Left renal cortex interstitium (tissue), 4 donors: ENCODE results near the gene PIBF1. TPM values are rescaled to one million over a fixed set of nuclear protein-coding genes. Genes with fewer than 3 reads are reported as not detected.
"Not testable (repeated sequence)": the region's sequence is repeated elsewhere in the genome, so short reads cannot be mapped to it uniquely, and the experiment has no call there.

ENCODE experiments used
- DNase-seq, 4 donors: peaks; one replicate each; pipeline ENCODE4 v3.0.0-alpha.2; 2013; ENCODE audit warnings: low read depth in 4 of 4, low spot score in 2 of 4, missing footprints in 1 of 4
- polyA plus RNA-seq, 4 donors: library from polyadenylated mRNA; unstranded; fragments of 120-200 nt; gene quantifications; one replicate each; pipeline ENCODE4 v1.2.1, GENCODE V29; 2013; ENCODE audit not compliant: insufficient read length in 4 of 4

Gene PIBF1
- polyA plus RNA-seq, 4 donors = 36.4 to 46.4 (median 38.6) TPM

GRCh38 chr13:72901546-72901945, 119.6 kb downstream of the PIBF1 start:
- DNase-seq = not testable (repeated sequence)

DNA sequence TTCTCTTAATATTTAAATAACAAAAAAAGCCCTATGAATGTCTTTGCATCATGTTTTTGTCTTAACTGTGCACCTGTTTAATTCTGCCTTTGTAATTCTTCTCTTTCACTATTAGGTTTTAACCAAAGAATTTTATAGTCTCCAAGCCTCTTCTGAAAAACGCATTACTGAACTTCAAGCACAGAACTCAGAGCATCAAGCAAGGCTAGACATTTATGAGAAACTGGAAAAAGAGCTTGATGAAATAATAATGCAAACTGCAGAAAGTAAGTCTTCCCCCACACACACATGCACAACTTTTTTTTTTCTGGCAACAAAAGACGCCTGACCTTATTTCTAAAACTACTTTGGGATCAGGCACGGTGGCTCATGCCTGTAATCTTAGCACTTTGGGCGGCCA, 126.5 kb downstream of the PIBF1 start:
- DNase-seq = no peak

DNA sequence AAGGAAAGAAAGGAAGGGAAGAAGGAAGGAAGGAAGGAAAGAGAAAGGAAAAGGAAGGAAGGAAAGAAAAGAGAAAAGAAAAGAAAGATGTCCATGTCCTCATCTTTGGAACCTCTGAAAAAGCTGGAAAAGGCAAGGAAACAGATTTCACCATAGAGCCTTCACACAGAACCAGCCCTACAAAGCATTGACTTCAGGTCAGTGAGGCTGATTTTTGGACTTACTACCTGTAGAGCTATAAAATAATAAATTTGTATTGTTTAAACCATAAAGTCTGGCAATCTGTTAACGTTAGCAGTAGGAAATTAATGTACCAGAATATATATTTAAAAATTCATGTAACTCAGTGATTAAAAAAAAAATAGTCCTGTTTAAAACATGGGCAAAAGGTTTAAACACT, 130.0 kb downstream of the PIBF1 start:
- DNase-seq = no peak

- no peak for DNase-seq
These were observed 138.2 kb downstream of the PIBF1 start for GRCh38 chr13:72920097-72920496.

- no peak for DNase-seq
These were observed 149.4 kb downstream of the PIBF1 start for GRCh38 chr13:72931311-72931710.

GRCh38 chr13:72932250-72932649, 150.3 kb downstream of the PIBF1 start:
- no peak for DNase-seq

- not testable (repeated sequence) for DNase-seq
These were observed 164.3 kb downstream of the PIBF1 start for GRCh38 chr13:72946267-72946666.

- no peak for DNase-seq
These were observed 170.7 kb downstream of the PIBF1 start for GRCh38 chr13:72952529-72953141.

GRCh38 chr13:72953391-72953965, 171.5 kb downstream of the PIBF1 start:
- DNase-seq = peak in 1 of 4 donors; percentile 20

- no peak for DNase-seq
These were observed 177.7 kb downstream of the PIBF1 start for GRCh38 chr13:72959643-72960042.

GRCh38 chr13:72960114-72960513, 178.2 kb downstream of the PIBF1 start:
- no peak for DNase-seq

DNA sequence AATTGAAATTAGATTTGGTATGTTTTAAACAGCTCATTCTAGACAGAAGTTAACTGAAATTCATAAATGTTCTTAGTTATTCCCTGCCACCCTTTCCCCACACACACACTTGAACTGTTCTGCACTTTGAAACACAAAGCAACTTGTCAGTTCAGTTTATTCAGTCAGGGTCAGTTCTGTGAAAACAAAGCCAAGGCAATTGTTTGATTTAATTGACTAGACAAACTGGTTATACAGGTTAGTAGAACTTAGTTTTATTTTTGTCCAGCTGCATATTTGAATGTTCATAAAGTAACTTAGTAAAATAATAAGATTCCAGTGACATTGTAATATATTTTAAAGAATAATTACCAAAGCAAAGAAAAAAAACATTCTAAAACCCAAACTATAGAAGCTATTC, 178.6 kb downstream of the PIBF1 start:
- peak in 3 of 4 donors; percentile 6 to 57 (median 19) for DNase-seq

DNA sequence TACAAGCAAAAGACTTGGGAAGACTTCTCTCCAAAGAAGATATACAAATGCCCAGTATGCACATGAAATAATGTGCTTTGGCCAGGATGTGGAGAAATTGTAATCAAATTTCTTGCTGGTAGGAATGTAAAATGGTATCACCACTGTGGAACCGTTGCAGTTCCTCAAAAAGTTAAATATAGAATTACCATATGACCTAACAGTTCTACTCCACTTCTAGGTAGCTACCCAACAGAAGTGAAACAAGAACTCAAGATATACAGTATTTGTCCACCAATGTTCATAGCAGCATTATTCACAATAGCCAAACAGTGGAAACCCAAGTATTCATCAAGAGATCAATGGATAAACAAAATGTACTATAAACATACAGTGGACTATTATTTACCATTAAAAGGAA, 181.8 kb downstream of the PIBF1 start:
- no peak for DNase-seq

DNA sequence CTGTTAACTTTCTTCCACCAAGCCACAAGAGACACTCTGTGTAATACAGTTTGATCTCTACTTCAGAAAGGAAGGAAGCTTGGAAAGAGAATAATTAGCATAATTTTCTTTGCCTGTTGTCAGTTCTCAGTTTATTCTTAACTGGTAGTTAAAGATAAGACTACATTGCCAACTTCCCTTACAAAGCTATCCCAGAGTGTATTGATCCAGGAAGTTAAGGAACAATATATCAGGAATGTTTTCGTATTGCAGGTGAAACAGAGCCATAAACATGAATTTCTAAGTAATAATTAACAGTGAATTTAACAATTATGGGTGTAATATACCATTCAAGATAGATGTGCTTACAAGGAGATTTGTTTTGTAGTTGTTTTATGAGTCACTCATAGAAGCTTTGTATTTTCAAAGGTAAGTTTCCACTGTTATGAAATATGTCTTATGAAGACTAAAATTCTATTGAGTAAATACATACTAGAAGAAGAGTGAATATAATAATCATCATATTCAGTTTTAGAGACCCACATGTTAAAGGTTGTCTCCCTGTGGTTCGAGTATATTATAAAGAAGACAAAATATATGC, 188.5 kb downstream of the PIBF1 start:
- DNase-seq = no peak

- no peak for DNase-seq
These were observed 189.0 kb downstream of the PIBF1 start for GRCh38 chr13:72970956-72971355.

DNA sequence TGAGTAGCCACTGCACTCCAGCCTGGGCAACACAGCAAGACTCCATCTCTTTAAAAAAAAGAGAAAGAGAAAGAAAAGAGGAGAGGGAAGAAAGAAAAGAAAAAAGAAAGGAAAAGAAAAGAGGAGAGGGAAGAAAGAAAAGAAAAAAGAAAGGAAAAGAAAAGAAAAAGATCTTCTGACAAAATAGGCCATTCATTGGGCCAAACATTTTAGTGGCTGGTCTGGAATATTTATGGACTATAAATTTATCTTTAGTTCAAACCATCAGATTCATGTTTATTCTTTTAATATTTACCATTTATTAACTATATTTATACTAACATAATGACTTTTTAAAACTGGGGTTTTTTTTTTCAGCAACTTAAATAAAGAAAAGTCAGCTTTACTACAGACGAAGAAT, 191.3 kb downstream of the PIBF1 start:
- no peak for DNase-seq

DNA sequence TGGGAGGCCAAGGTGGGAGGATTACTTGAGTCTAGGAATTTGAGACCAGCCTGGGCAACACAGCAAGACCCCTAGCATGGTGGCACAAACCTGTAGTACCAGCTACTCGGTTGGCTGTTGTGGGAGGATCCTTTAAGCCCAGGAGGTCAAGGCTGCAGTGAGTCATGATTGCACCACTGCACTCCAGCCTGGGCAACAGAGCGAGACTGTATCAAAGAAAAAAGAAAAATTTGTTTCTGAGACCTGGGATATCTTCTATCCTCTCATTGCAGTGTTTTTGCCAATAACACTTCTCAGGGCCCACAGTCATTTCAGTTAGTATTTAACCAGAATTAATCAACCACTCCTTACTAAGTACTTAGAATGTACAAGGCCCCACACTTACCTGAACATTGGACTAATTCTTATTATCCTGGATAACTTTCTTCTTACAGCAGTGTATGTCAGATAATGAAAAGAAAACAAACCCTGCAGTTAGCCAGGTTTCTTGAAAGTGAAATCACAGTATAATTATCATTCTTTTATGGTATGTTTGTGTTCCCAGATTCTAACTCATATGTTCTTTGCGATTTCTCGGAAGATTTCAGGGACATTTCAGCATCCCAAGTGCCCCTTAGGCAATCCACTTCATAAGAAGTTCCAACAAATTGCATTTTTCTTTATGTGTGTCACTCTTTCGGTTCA, 201.3 kb downstream of the PIBF1 start:
- peak in 2 of 4 donors; percentile 8 to 13 for DNase-seq

DNA sequence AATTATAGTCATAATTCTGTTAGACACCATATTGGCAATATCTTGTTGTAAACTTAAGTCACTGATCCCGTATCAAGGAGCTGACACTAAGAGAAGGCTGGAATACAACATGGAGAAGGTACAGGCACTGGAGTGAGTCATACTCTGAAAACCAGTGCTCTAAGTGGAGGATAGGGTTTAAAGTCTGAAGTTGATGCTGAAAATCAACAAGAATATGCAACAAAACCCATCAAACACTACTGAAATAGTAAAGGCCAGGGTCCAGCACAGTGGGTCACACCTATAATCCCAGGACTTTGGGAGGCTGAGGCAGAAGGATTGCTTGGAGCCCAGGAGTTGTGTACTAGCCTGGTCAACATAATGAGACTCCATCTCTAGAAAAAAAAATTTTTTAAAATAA, 203.7 kb downstream of the PIBF1 start:
- DNase-seq = no peak

DNA sequence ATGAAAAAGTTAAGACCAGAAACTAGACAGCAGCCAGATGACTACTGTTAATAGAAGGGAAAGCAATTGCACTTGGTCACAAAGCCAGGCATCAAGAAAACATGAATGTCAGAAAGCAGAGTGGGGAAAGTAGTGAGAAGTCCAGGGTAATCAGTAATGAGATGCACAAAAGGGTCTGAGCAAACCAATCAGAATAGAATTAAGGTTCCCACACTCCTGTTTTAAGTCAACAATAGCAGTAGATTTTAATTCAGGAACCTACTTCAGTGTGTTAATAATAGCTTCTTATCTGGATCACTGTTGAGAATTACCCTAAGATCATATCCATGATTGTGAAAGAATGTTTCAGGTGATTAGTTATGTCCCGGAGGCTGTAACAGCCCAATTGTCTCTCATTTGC, 204.3 kb downstream of the PIBF1 start:
- no peak for DNase-seq

- DNase-seq = no peak
These were observed 209.0 kb downstream of the PIBF1 start for GRCh38 chr13:72990953-72991352.

DNA sequence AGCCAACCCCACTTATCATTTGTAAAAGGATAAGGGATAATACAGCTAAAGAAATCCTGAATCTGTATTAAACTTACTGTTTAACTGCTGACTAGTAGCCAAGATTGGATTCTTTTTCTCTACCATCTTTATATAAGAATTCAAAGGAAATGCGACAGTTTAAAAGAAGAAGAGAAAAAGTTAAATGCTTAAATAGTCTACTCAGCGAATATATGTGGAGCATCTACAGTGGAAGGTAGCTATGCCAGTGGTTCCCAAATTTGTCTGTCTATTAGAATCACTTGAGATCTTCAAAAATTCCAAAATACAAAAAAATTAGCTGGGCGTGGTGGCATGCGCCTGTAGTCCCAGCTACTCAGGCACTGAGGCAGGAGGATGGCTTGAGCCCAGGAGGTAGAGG, 216.1 kb downstream of the PIBF1 start:
- DNase-seq = no peak
